Sigmoid colon (tissue), 7 donors: ENCODE data around the gene RPS15. TPM values are rescaled to one million over a fixed set of nuclear protein-coding genes. Genes with fewer than 3 reads are reported as not detected.

Experiments
- DNase-seq: peaks from one replicate; pipeline ENCODE4 v3.0.0-alpha.2; 2019
- H3K27ac ChIP-seq, 4 donors: fragments of 200-600 bp; sonication (generic); one replicate each; pipeline ENCODE4 v1.5.1; 2016 to 2019; ENCODE audit warnings: mild to moderate bottlenecking in 1 of 4
- H3K27me3 ChIP-seq, 3 donors: fragments of 200-600 bp; sonication (generic); one replicate each; pipeline ENCODE4 v1.5.1; 2019; ENCODE audit warnings: mild to moderate bottlenecking in 1 of 3
- H3K36me3 ChIP-seq, 4 donors: fragments of 200-600 bp; sonication (generic); one replicate each; pipeline ENCODE4 v1.5.1; 2016 to 2019
- H3K4me1 ChIP-seq, 4 donors: fragments of 200-600 bp; sonication (generic); one replicate each; pipeline ENCODE4 v1.5.1; 2017 to 2019
- H3K4me3 ChIP-seq, 4 donors: fragments of 200-600 bp; sonication (generic); one replicate each; pipeline ENCODE4 v1.5.1; 2017 to 2019; ENCODE audit warnings: mild to moderate bottlenecking in 2 of 4, moderate library complexity in 1 of 4
- H3K9me3 ChIP-seq, 4 donors: fragments of 200-600 bp in 3 of 4; sonication (generic) in 3 of 4; one replicate each; pipeline versions ENCODE4 v1.5.1 to v1.6.1; 2013 to 2019
- CTCF ChIP-seq, 4 experiments: fragments of 450-650 bp in 3 of 4; fragments of 200-600 bp in 1 of 4; IDR thresholded peaks; one replicate each; pipeline ENCODE4 v1.5.1; 2016 to 2019; ENCODE audit warnings: antibody characterized with exemption in 4 of 4, mild to moderate bottlenecking in 3 of 4, moderate library complexity in 2 of 4
- EP300 ChIP-seq, 4 donors: sonication (generic); formaldehyde crosslinking; IDR thresholded peaks; one replicate each; pipeline ENCODE4 v1.6.1; 2017; ENCODE audit warnings: antibody characterized with exemption in 4 of 4
- POLR2A ChIP-seq, 2 donors: fragments of 450-650 bp; IDR thresholded peaks; one replicate each; pipeline ENCODE4 v1.6.1; 2016; ENCODE audit warnings: antibody characterized with exemption in 2 of 2, mild to moderate bottlenecking in 2 of 2, moderate library complexity in 2 of 2
- POLR2AphosphoS5 ChIP-seq, 4 donors: sonication (generic); formaldehyde crosslinking; IDR thresholded peaks; one replicate each; pipeline ENCODE4 v1.6.1; 2017; ENCODE audit warnings: antibody characterized with exemption in 4 of 4
- WGBS, 2 donors: extraction: QIAGEN DNeasy Blood & Tissue Kit; methylation state at CpG; one replicate each; pipeline ENCODE4 v1.1.7; 2013; 5-methylcytosine and 5-hydroxymethylcytosine counted together
- intact Hi-C: fragments of 100-400 bp; cut with DNase I; formaldehyde crosslinking; loops from one replicate; pipeline ENCODE4 v1.15.1; 2023
- polyA plus RNA-seq, 3 donors: library from polyadenylated mRNA; stranded (reverse); fragments of 200-250 nt; gene quantifications; one replicate each; pipeline ENCODE4 v1.2.3, GENCODE V29; 2013
- total RNA-seq, 4 donors: library from RNA; depleted of rRNA; stranded (reverse); fragments of >200 nt; gene quantifications; one replicate each; pipeline ENCODE4 v1.1.0, GENCODE V29; 2016
- donor health status: healthy with polysubstance abuse.
- donor health status: Bipolar disorder and iron deficiency.
- donor health status: healthy.

RPS15 gene
- total and polyA plus RNA-seq, 7 donors = 2,516 to 5,641 (median 3,724) TPM

DNA sequence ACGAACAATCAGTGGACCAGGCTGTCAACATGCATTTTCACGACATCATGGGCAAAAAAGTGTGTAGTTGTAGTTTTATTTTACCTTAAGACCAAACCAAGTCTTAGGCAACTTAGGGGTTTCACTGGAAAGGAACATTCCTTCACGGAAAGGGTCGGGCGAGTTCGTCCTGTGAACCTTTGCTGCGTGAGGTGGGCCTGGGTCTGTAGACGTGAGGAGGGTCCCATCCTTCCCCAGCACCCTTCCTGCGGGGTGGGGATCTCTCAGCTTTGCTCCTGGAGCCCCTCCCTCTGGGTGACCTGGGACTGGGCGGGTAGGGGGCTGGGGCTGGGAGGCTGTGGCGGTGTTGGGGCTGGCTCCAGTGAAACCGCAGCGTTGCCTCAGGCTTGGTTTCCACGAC lies 12.3 kb upstream of the RPS15 start:
- H3K9me3 ChIP-seq = no peaks in the 10 kb centered on the region
- no peak for DNase-seq
- no peaks in the 10 kb centered on the region for H3K27me3 ChIP-seq
- no peak overlapping the region for H3K4me3 ChIP-seq
- peaks cover 0 to 20% (median 16%) of the 10 kb centered on the region in 4 donors for H3K4me1 ChIP-seq
- no peak overlapping the region for H3K27ac ChIP-seq
- intact Hi-C loops = no loop called here
- H3K36me3 ChIP-seq = peaks cover 24 to 97% (median 59%) of the 10 kb centered on the region in 4 donors
- TF ChIP-seq CTCF (IDR thresholded peaks at IDR 0.05) (no peak), EP300 (IDR thresholded peaks at IDR 0.05) (no peak), POLR2AphosphoS5 (IDR thresholded peaks at IDR 0.05) (no peak), POLR2A (IDR thresholded peaks at IDR 0.05) (no peak)
- WGBS, 2 donors = 95% methylated on average over 14 of the region's 14 CpGs

DNA sequence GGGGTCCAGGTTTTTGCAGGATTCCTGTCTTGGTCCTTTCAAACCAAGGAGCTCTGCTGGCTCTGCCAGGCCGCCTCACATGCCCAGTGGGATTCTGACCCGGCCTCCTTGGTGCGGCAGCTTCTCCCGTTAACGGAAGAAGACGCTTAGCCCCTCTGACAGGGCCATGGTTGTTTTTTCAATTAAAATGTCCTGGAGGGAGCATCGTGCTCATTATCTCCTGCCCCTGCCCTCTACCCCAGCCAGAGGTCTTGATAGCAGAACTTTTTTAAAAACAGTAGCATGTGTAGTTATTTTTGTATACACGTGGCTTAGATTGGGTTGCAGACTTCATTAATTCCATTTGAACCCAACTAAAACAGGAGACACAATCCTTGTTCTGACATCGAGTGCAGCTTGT lies 11.5 kb upstream of the RPS15 start:
- peaks cover 0 to 15% (median 14%) of the 10 kb centered on the region in 4 donors for H3K4me1 ChIP-seq
- H3K36me3 ChIP-seq = peaks cover 24 to 97% (median 57%) of the 10 kb centered on the region in 4 donors
- no peaks in the 10 kb centered on the region for H3K27me3 ChIP-seq
- intact Hi-C loops = no loop called here
- no peak overlapping the region for H3K27ac ChIP-seq
- no peak for TF ChIP-seq POLR2A (IDR thresholded peaks at IDR 0.05)
- no peak for TF ChIP-seq EP300 (IDR thresholded peaks at IDR 0.05)
- no peak for TF ChIP-seq POLR2AphosphoS5 (IDR thresholded peaks at IDR 0.05)
- no peak for TF ChIP-seq CTCF (IDR thresholded peaks at IDR 0.05)
- DNase-seq = no peak
- no peaks in the 10 kb centered on the region for H3K9me3 ChIP-seq
- 84 to 91% methylated on average over 9 of the region's 9 CpGs for WGBS, 2 donors
- H3K4me3 ChIP-seq = no peak overlapping the region

DNA sequence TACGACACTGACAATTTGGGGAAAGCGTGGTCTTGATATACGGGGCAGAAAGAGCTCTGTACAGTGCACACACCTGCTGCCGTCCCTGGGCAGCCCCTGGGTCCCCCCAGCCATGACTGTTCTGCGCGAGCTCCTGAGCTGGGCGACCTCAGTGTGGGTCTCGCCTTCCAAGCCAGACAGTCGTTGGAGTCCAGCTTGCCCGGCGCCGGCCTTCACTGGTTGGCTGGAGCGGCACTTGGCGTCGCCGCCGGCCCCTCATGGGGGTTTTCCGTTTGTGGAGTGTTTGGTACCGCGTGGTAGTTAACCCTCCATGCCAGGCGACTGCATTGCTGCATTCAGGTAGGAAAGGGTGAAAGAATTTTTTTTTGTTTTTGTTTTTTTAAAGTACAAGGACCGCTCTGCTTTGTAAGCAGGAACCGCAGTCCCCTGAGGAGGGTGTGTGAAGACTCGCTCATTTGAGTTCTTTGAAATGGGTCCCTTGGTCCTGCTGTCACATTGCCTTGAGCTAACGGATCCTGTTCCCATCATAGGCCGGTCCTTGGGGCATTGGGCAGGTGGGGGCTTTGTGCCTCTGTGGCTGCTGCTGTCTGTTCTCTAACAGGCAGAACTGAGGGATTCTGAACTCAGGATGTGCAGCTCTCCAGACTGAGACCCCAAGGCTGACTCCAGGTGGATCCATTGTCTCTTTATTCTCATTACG lies 10.8 kb upstream of the RPS15 start:
- peaks cover 30 to 97% (median 59%) of the 10 kb centered on the region in 4 donors for H3K36me3 ChIP-seq
- no peak for TF ChIP-seq CTCF (IDR thresholded peaks at IDR 0.05)
- TF ChIP-seq EP300 (IDR thresholded peaks at IDR 0.05) = no peak
- TF ChIP-seq POLR2A (IDR thresholded peaks at IDR 0.05) = no peak
- TF ChIP-seq POLR2AphosphoS5 (IDR thresholded peaks at IDR 0.05) = no peak
- intact Hi-C loops = no loop called here
- peaks cover 0 to 8% (median 7%) of the 10 kb centered on the region in 4 donors for H3K4me1 ChIP-seq
- H3K27me3 ChIP-seq = no peaks in the 10 kb centered on the region
- no peak overlapping the region for H3K4me3 ChIP-seq
- WGBS, 2 donors = 94 to 95% methylated on average over 27 of the region's 27 CpGs
- no peaks in the 10 kb centered on the region for H3K9me3 ChIP-seq
- DNase-seq = no peak
- no peak overlapping the region for H3K27ac ChIP-seq

- Histone ChIP-seq H3K27me3 (no peaks in the 10 kb centered on the region), H3K4me1 (no peaks in the 10 kb centered on the region), H3K36me3 (peaks cover 35 to 97% (median 66%) of the 10 kb centered on the region in 4 donors), H3K9me3 (no peaks in the 10 kb centered on the region), H3K4me3 (no peak overlapping the region), H3K27ac (no peak overlapping the region)
- intact Hi-C loops = no loop called here
- no peak for DNase-seq
- 86 to 92% methylated on average over 41 of the region's 41 CpGs for WGBS, 2 donors
- TF ChIP-seq POLR2A (IDR thresholded peaks at IDR 0.05) = no peak
- TF ChIP-seq CTCF (IDR thresholded peaks at IDR 0.05) = no peak
- no peak for TF ChIP-seq EP300 (IDR thresholded peaks at IDR 0.05)
- no peak for TF ChIP-seq POLR2AphosphoS5 (IDR thresholded peaks at IDR 0.05)
Measured at GRCh38 chr19:1428738-1429391, 9.3 kb upstream of the RPS15 start.
